A673 (cell line): ENCODE measurements around the gene COG2.

ENCODE experiments used
- EZH2 ChIP-seq: fragments of 200-600 bp; sonication (generic); IDR thresholded peaks from 2 replicates; pipeline ENCODE4 v1.6.1; 2017; ENCODE audit warnings: borderline replicate concordance, low read depth, mild to moderate bottlenecking, mixed read lengths, antibody characterized with exemption, low read length; ENCODE audit not compliant: poor library complexity, severe bottlenecking
- TF ChIP-seq, protein P1 (sequence below): fragments of 300-800, 200-600 bp; sonication (generic); conservative IDR thresholded peaks from 2 replicates; pipeline ENCODE4 v1.5.1; 2017; ENCODE audit warnings: low read depth, mild to moderate bottlenecking, antibody characterized with exemption, low read length, moderate library complexity, mixed read lengths

DNA sequence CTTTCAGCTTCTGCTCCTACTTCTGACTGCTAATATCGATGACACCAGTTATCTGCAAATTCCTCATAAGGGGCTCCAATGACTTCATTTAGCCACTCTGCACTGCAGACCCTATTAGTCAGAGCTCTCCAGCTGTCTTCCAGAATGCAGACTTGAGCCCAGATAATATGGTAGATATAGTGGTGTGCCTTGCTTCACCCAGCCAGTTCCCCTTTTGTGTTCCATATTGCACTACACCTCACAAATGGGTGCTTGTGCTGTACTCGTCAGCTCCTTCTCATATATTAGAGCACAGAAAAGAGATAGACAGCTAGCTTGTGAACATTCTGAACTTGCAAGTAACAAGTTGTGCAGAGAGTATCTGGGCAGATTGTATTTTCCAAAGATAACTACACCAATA lies 23.7 kb upstream of the COG2 start:
- TF ChIP-seq, protein P1, sequence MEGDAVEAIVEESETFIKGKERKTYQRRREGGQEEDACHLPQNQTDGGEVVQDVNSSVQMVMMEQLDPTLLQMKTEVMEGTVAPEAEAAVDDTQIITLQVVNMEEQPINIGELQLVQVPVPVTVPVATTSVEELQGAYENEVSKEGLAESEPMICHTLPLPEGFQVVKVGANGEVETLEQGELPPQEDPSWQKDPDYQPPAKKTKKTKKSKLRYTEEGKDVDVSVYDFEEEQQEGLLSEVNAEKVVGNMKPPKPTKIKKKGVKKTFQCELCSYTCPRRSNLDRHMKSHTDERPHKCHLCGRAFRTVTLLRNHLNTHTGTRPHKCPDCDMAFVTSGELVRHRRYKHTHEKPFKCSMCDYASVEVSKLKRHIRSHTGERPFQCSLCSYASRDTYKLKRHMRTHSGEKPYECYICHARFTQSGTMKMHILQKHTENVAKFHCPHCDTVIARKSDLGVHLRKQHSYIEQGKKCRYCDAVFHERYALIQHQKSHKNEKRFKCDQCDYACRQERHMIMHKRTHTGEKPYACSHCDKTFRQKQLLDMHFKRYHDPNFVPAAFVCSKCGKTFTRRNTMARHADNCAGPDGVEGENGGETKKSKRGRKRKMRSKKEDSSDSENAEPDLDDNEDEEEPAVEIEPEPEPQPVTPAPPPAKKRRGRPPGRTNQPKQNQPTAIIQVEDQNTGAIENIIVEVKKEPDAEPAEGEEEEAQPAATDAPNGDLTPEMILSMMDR = no peak
- no peak for TF ChIP-seq EZH2
